HL-60/S4 treated with phorbol 12-myristate 13-acetate at 8.2 ng/mL for 4 days and 3 days (cell line): Measurements from ENCODE around the gene TSPAN6.

ENCODE experiments used
- in situ Hi-C: fragments of 300-500 bp; cut with MboI; formaldehyde crosslinking; loops from 2 replicates; pipeline ENCODE4 v1.15.0; 2022; ENCODE audit warnings: low sequenced_read_pairs

The TSPAN6 gene

GRCh38 chrX:100591256-100592051 lies 45.2 kb downstream of the TSPAN6 start:
- in situ Hi-C loops, result no loop called here

- in situ Hi-C loops, result no loop called here
Observed at GRCh38 chrX:100587861-100588260, 48.7 kb downstream of the TSPAN6 start.

- in situ Hi-C loops, result no loop called here
Observed at GRCh38 chrX:100586747-100587146, 49.9 kb downstream of the TSPAN6 start.

- in situ Hi-C loops, result no loop called here
Observed at GRCh38 chrX:100584611-100585010, 52.0 kb downstream of the TSPAN6 start, which contains the start of gene TNMD. Gene TNMD (plus strand): TSS chrX:100584936. CDS start chrX:100585019, 83 bp downstream.
